Measurements from ENCODE around the gene TMEM87B. TPM values are rescaled to one million over a fixed set of nuclear protein-coding genes. Genes with fewer than 3 reads are reported as not detected.
"Not testable (repeated sequence)": the region's sequence is repeated elsewhere in the genome, so short reads cannot be mapped to it uniquely, and the experiment has no call there.

The TMEM87B gene
- total RNA-seq, 2 donors from 2014 or later: 8.0 to 13.2 TPM

- ATAC-seq (no peak), DNase-seq (ENCODE audit: low spot score) (no peak)
- no peak overlapping the region for H3K4me3 Mint-ChIP-seq
- no peak overlapping the region for H3K27ac Mint-ChIP-seq
- peaks cover 6 to 8% of the 10 kb centered on the region in 2 donors for H3K4me1 Mint-ChIP-seq (ENCODE audit: low read depth in 2 of 2)
- H3K9me3 Mint-ChIP-seq: no peaks in the 10 kb centered on the region
- no peaks in the 10 kb centered on the region for H3K27me3 Mint-ChIP-seq
- H3K36me3 Mint-ChIP-seq: peaks cover 25% of the 10 kb centered on the region
Measured at GRCh38 chr2:112093216-112093615, 38.1 kb downstream of the TMEM87B start.

- Mint-ChIP-seq H3K27ac (no peak overlapping the region), H3K36me3 (peaks cover 18% of the 10 kb centered on the region), H3K27me3 (no peaks in the 10 kb centered on the region), H3K9me3 (no peaks in the 10 kb centered on the region), H3K4me1 (ENCODE audit: low read depth in 2 of 2) (peaks cover 4 to 8% of the 10 kb centered on the region in 2 donors), H3K4me3 (no peak overlapping the region)
- DNase-seq (ENCODE audit: low spot score): no peak
- no peak for ATAC-seq
Measured at GRCh38 chr2:112095681-112096080, 40.6 kb downstream of the TMEM87B start.

GRCh38 chr2:112096098-112096497, 41.0 kb downstream of the TMEM87B start:
- H3K4me3 Mint-ChIP-seq: no peak overlapping the region
- ATAC-seq: no peak
- DNase-seq (ENCODE audit: low spot score): no peak
- H3K36me3 Mint-ChIP-seq: peaks cover 18% of the 10 kb centered on the region
- no peaks in the 10 kb centered on the region for H3K9me3 Mint-ChIP-seq
- H3K4me1 Mint-ChIP-seq (ENCODE audit: low read depth in 2 of 2): peaks cover 4 to 8% of the 10 kb centered on the region in 2 donors
- no peaks in the 10 kb centered on the region for H3K27me3 Mint-ChIP-seq
- no peak overlapping the region for H3K27ac Mint-ChIP-seq

GRCh38 chr2:112108178-112108832, 53.2 kb downstream of the TMEM87B start:
- Mint-ChIP-seq H3K4me1 (ENCODE audit: low read depth in 2 of 2) (peaks cover 4 to 5% of the 10 kb centered on the region in 2 donors), H3K9me3 (peaks cover 6% of the 10 kb centered on the region), H3K27ac (no peak overlapping the region), H3K27me3 (no peaks in the 10 kb centered on the region), H3K36me3 (peaks cover 60% of the 10 kb centered on the region), H3K4me3 (no peak overlapping the region)
- no peak for DNase-seq (ENCODE audit: low spot score)
- no peak for ATAC-seq

- peaks cover 6% of the 10 kb centered on the region for H3K9me3 Mint-ChIP-seq
- ATAC-seq (no peak), DNase-seq (ENCODE audit: low spot score) (no peak)
- H3K36me3 Mint-ChIP-seq: peaks cover 59% of the 10 kb centered on the region
- peaks cover 4 to 5% of the 10 kb centered on the region in 2 donors for H3K4me1 Mint-ChIP-seq (ENCODE audit: low read depth in 2 of 2)
- peak overlapping the region in 1 of 2 donors; percentile 28 for H3K27ac Mint-ChIP-seq
- H3K27me3 Mint-ChIP-seq: no peaks in the 10 kb centered on the region
- H3K4me3 Mint-ChIP-seq: no peak overlapping the region
Measured at GRCh38 chr2:112109278-112109677, 54.2 kb downstream of the TMEM87B start.

GRCh38 chr2:112110966-112111365, 55.9 kb downstream of the TMEM87B start:
- ATAC-seq (no peak), DNase-seq (ENCODE audit: low spot score) (no peak)
- no peaks in the 10 kb centered on the region for H3K27me3 Mint-ChIP-seq
- peaks cover 6% of the 10 kb centered on the region for H3K9me3 Mint-ChIP-seq
- H3K4me1 Mint-ChIP-seq (ENCODE audit: low read depth in 2 of 2): peaks cover 4 to 5% of the 10 kb centered on the region in 2 donors
- H3K27ac Mint-ChIP-seq: no peak overlapping the region
- H3K36me3 Mint-ChIP-seq: peaks cover 58% of the 10 kb centered on the region
- no peak overlapping the region for H3K4me3 Mint-ChIP-seq

- not testable (repeated sequence) for DNase-seq (ENCODE audit: low spot score); H3K27ac Mint-ChIP-seq; ATAC-seq; H3K27me3 Mint-ChIP-seq; H3K4me3 Mint-ChIP-seq; H3K9me3 Mint-ChIP-seq; H3K4me1 Mint-ChIP-seq (ENCODE audit: low read depth in 2 of 2)
- H3K36me3 Mint-ChIP-seq: peaks cover 47% of the 10 kb centered on the region
Measured at GRCh38 chr2:112113354-112113753, 58.3 kb downstream of the TMEM87B start.

- Mint-ChIP-seq H3K27me3 (no peaks in the 10 kb centered on the region), H3K4me1 (ENCODE audit: low read depth in 2 of 2) (no peaks in the 10 kb centered on the region), H3K36me3 (peaks cover 9% of the 10 kb centered on the region), H3K27ac (no peak overlapping the region), H3K4me3 (no peak overlapping the region), H3K9me3 (no peaks in the 10 kb centered on the region)
- DNase-seq (ENCODE audit: low spot score) (no peak), ATAC-seq (no peak)
Measured at GRCh38 chr2:112118148-112118547, 63.1 kb downstream of the TMEM87B start.

GRCh38 chr2:112121682-112122254, 66.7 kb downstream of the TMEM87B start:
- no peaks in the 10 kb centered on the region for H3K9me3 Mint-ChIP-seq
- H3K4me1 Mint-ChIP-seq (ENCODE audit: low read depth in 2 of 2): no peaks in the 10 kb centered on the region
- peaks cover 10% of the 10 kb centered on the region for H3K36me3 Mint-ChIP-seq
- no peak overlapping the region for H3K27ac Mint-ChIP-seq
- no peak overlapping the region for H3K4me3 Mint-ChIP-seq
- H3K27me3 Mint-ChIP-seq: no peaks in the 10 kb centered on the region
- ATAC-seq (no peak), DNase-seq (ENCODE audit: low spot score) (no peak)

GRCh38 chr2:112129060-112129459, 74.0 kb downstream of the TMEM87B start:
- H3K4me3 Mint-ChIP-seq: no peak overlapping the region
- H3K9me3 Mint-ChIP-seq: peaks cover 3% of the 10 kb centered on the region
- H3K4me1 Mint-ChIP-seq (ENCODE audit: low read depth in 2 of 2): no peaks in the 10 kb centered on the region
- DNase-seq (ENCODE audit: low spot score): no peak
- no peaks in the 10 kb centered on the region for H3K36me3 Mint-ChIP-seq
- no peak for ATAC-seq
- H3K27ac Mint-ChIP-seq: no peak overlapping the region
- H3K27me3 Mint-ChIP-seq: no peaks in the 10 kb centered on the region

- peaks cover 0 to 7% of the 10 kb centered on the region in 2 donors for H3K4me1 Mint-ChIP-seq (ENCODE audit: low read depth in 2 of 2)
- no peak overlapping the region for H3K27ac Mint-ChIP-seq
- H3K9me3 Mint-ChIP-seq: peaks cover under 1% of the 10 kb centered on the region
- H3K4me3 Mint-ChIP-seq: no peak overlapping the region
- H3K27me3 Mint-ChIP-seq: peaks cover 0 to 15% of the 10 kb centered on the region in 2 donors
- DNase-seq (ENCODE audit: low spot score) (no peak), ATAC-seq (no peak)
- no peaks in the 10 kb centered on the region for H3K36me3 Mint-ChIP-seq
Measured at GRCh38 chr2:112133344-112133743, 78.3 kb downstream of the TMEM87B start.

GRCh38 chr2:112134120-112134519, 79.1 kb downstream of the TMEM87B start:
- H3K9me3 Mint-ChIP-seq: no peaks in the 10 kb centered on the region
- no peak overlapping the region for H3K27ac Mint-ChIP-seq
- H3K27me3 Mint-ChIP-seq: peaks cover 0 to 15% of the 10 kb centered on the region in 2 donors
- no peak for ATAC-seq
- no peak for DNase-seq (ENCODE audit: low spot score)
- H3K4me3 Mint-ChIP-seq: no peak overlapping the region
- no peaks in the 10 kb centered on the region for H3K36me3 Mint-ChIP-seq
- H3K4me1 Mint-ChIP-seq (ENCODE audit: low read depth in 2 of 2): peaks cover 0 to 7% of the 10 kb centered on the region in 2 donors

GRCh38 chr2:112136096-112136495, 81.0 kb downstream of the TMEM87B start:
- Mint-ChIP-seq H3K4me3 (no peak overlapping the region), H3K27ac (no peak overlapping the region), H3K27me3 (peaks cover 0 to 22% of the 10 kb centered on the region in 2 donors), H3K9me3 (no peaks in the 10 kb centered on the region), H3K4me1 (ENCODE audit: low read depth in 2 of 2) (peaks cover 0 to 7% of the 10 kb centered on the region in 2 donors), H3K36me3 (no peaks in the 10 kb centered on the region)
- DNase-seq (ENCODE audit: low spot score): no peak
- ATAC-seq: no peak

GRCh38 chr2:112137516-112138158, 82.6 kb downstream of the TMEM87B start:
- peak overlapping the region; percentile 67 for H3K4me3 Mint-ChIP-seq
- peaks cover 4 to 31% of the 10 kb centered on the region in 2 donors for H3K27me3 Mint-ChIP-seq
- H3K36me3 Mint-ChIP-seq: no peaks in the 10 kb centered on the region
- ATAC-seq: peak; percentile 43 to 44
- H3K27ac Mint-ChIP-seq: no peak overlapping the region
- H3K4me1 Mint-ChIP-seq (ENCODE audit: low read depth in 2 of 2): peaks cover 0 to 7% of the 10 kb centered on the region in 2 donors
- DNase-seq (ENCODE audit: low spot score): no peak
- no peaks in the 10 kb centered on the region for H3K9me3 Mint-ChIP-seq
